Urothelium cell line (cell line): ENCODE measurements around the gene TTC32.
A peak's percentile ranks its signal among the peaks of the same experiment; 100 is the strongest.
"Not testable (repeated sequence)": the region's sequence is repeated elsewhere in the genome, so short reads cannot be mapped to it uniquely, and the experiment has no call there.

Source experiments
- DNase-seq: peaks from one replicate; pipeline ENCODE4 v3.0.0; 2011; ENCODE audit warnings: low spot score, mixed read lengths
- FAIRE-seq: peaks from 2 replicates; lab custom pipeline; 2011; peaks lifted over from hg19 to GRCh38; lab: Jason Lieb, UNC

The TTC32 gene

GRCh38 chr2:19901442-19902215, at the start of gene TTC32:
TSS of gene TTC32 (minus strand) at chr2:19901983. CDS start at chr2:19901854, 129 bp downstream.
- FAIRE-seq: peak; percentile 98

GRCh38 chr2:19949071-19949470, 47.3 kb upstream of the TTC32 start:
- no peak for FAIRE-seq
- no peak for DNase-seq

More at GRCh38 chr2:19901442-19902215, at the start of gene TTC32:
- peak; percentile 98 for DNase-seq

DNA sequence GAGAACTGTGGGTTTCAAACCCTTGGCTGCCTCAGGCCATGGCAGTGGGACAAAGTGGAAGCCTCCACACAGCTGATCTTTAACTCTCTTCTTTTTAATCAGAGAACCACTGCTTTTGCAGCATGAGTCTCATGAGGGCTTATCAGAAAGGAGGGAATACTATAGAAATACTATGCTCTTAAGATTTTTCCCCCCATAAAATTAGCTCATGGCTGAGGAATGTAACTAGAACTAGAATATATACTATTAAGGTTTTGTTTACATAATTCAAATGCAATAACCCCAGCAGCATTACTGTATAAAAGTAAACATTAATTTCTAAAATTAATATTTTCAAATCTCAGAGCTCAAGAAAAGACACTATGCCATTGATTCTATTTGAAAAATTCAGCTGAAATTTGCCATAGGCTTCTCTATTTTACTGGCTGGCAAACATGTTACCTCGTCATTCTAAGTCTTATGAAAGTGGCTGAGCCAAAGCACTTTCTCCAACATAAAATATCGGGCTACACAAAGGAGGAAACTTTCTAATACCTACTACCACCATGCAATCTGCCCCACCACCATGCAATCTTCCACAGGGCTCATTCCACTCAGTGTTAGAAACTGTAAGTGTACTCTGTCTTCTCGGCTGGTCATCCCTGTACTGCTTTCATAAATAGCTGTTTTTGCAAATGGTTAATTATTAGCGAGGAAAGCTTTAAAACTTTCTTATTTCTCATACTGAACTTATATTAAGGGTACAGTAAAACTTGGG, 45.6 kb upstream of the TTC32 start:
- no peak for FAIRE-seq

DNA sequence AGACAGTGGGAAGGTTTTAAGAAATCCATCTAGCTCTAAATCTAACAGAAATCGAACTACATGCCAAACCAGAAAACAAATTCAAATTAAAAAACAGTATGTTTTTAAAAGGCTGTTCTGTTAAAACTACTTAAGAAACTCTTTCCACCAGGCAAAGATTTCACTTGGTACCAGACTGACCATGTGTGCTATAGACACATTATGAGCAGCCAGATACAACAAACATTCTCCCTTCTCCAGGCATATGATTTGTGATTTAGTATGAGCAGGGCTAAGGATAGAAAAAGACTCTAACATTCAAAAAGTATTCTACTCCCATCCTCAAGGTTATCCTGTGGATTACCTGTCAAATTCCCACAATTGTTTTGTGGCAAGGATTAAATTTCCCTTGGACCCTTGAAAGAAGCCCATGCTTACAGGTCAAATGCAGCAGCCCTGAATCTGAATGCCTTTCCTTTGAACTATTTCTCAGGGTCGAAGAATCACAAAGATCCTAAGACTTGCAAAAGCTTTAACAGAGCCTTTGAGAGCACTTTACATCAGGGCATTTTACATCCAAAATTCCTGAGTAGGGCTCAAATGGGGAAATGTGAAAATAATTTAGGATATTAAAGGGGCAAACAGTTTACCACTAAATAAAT, 42.5 kb upstream of the TTC32 start:
- no peak for DNase-seq
- FAIRE-seq: no peak

More for the DNA sequence above, 45.6 kb upstream of the TTC32 start:
- DNase-seq: no peak

- no peak for FAIRE-seq
- DNase-seq: no peak
These were observed 41.4 kb upstream of the TTC32 start for GRCh38 chr2:19943189-19943588.

DNA sequence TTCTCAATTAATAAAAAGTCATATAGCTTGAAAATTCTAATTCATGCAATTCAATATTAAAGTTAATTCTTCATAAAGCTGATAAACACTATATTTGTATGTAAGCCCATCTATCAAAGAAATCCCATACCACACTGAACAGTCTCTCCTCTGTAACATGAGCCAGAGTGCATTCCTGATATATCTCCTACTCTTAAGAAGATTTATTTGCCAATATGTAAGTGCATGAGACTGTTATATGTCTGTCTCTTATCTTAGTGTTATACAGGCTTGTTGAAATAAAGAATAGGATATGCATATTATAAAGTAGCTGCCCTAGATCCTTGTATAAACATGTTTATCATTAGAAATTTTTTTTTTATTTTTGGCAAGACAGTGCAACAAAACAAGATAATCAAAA, 40.4 kb upstream of the TTC32 start:
- FAIRE-seq (no peak), DNase-seq (no peak)

DNA sequence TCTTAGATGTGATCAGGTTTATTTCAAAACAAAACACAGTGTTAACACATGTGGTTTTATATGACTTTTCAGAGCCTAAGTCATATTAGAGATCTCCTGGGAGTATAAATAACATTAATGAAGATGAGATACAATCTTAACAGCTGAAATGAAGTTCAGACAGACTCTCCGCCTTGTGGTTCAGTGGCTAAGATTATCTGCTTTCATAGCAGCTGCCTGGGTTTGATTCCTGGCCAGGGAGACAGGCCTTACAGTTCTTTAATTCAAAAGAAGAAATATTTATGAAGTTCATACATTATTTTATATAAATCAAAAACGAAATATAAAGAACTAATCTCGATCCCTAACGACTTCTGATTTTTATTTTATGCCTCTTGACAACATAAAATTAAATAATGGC, 35.2 kb upstream of the TTC32 start:
- DNase-seq (no peak), FAIRE-seq (no peak)

DNA sequence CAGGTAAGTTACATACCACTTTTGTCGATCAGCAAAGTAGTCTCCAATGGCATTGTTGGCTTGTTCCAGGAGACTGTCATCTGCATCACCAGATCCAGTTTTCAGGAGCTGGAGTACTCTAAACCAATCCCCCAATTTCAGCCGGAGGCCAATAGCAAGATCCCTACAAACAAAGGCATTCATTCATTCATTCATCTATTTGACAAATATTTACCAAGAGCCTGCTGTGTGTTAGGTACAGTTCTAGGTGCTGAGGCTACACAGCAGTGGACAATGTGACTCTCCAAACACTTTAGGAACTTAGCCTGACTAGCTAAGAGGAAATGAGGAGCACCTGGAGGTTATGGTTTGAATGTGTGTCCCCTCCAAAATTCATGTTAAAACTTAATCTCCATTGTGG, 34.4 kb upstream of the TTC32 start:
- no peak for FAIRE-seq

GRCh38 chr2:19933351-19933981, 31.7 kb upstream of the TTC32 start:
- DNase-seq (peak; percentile 23), FAIRE-seq (no peak)

More for the DNA sequence above, 34.4 kb upstream of the TTC32 start:
- DNase-seq: no peak

GRCh38 chr2:19932928-19933327, 31.1 kb upstream of the TTC32 start:
- FAIRE-seq (no peak), DNase-seq (no peak)

DNA sequence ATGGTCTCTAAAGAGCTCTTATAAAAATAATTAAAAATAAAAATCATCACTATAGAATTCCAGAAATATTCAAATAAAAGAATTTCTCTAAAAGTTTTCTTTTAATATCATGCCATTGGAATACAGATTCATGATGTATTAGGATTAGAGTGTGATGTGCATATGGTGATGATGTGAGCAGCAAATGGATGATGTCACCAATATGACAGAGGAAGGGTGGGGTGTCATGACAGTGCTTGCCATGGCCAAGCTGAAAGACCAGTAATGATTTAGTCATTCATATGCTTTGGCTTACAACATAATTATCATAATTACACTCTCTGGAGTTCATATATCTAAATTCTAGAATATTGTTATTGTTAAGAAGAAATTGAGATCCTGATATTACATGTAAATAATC, 27.4 kb upstream of the TTC32 start:
- FAIRE-seq (no peak), DNase-seq (no peak)

DNA sequence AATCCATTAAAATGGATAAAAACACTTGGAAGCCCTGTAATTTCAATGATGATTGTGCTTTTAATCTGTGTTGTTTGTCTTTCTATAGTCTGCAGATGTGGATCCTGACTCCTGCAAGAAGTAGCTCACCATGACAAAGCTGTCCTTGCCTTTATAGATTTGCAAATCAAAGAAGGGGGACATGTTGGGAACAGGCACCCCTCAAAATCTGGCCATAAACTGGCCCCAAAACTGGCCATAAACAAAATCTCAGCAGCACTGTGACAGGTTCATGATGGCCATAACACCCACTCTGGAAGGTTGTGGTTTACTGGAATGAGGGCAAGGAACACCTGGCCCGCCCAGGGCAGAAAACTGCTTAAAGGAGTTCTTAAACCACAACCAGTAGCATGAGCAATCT, 26.0 kb upstream of the TTC32 start:
- not testable (repeated sequence) for FAIRE-seq, DNase-seq

GRCh38 chr2:19924526-19924925, 22.7 kb upstream of the TTC32 start:
- FAIRE-seq: not testable (repeated sequence)

DNA sequence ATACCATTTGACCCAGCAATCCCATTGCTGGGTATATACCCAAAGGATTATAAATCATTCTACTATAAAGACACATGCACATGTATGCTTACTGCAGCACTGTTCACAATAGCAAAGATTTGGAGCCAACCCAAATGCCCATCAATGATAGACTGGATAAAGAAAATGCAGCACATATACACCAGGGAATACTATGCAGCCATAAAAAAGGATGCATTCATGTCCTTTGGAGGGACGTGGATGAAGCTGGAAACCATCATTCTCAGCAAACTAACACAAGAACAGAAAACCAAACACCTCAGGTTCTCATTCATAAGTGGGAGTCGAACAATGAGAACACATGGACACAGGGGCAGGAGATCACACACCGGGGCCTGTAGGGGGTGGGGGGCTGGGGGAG, 20.4 kb upstream of the TTC32 start:
- FAIRE-seq, DNase-seq: not testable (repeated sequence)

More at GRCh38 chr2:19924526-19924925, 22.7 kb upstream of the TTC32 start:
- DNase-seq: not testable (repeated sequence)

DNA sequence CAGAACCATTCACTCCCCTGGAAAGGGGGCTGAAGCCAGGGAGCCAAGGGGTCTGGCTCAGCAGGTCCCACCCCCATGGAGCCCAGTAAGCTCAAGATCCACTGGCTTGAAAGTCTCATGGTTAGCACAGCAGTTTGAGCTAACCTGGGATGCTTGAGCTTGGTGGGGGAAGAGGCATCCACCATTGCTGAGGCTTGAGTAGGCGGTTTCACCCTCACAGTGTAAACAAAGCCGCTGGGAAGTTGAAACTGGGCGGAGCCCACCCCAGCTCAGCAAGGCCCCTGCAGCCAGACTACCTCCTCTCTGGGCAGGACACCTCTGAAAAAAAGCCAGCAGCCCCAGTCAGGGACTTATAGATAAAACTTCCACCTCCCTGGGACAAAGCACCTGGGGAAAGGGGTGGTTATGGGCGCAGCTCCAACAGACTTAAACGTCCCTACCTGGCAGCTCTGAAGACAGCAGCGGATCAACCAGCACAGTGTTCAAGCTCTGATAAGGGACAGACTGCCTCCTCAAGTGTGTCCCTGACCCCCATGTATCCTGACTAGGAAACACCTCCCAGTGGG, 14.7 kb upstream of the TTC32 start:
- DNase-seq (no peak), FAIRE-seq (no peak)

DNA sequence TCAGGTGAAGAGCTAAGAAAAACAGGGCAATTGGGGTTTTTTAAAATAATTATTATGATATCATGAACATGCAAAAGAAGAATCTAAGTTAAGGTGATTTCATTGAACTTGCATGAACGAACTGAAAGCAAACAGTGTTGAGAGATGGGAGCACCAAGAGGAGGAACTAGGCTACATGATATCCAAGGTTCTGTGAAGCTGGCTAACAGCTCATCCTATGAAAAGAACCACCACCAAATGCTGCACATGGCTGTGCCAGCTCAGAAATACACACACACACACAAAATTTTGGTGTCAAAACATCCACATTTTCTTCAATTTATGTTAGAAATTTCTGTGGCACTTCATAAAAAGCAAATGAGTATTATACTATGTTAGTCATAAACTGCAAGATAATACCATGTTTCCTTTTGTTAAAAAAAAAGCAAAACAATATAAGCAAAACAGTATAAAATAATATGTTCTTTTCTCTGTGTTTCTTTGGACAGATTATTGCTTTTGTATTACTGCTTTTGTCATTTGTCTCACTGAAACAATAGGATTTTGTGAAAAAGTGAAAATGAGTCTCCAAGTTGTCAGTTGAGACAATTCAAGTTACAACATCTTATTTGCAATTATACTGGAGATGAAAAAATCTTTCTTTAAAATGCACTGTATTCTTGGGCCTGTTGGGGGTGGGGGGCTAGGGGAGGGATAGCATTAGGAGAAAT, 12.6 kb upstream of the TTC32 start:
- FAIRE-seq: no peak
- no peak for DNase-seq

GRCh38 chr2:19911808-19912509, 10.2 kb upstream of the TTC32 start:
- FAIRE-seq (peak; percentile 90), DNase-seq (peak; percentile 64)

- DNase-seq: no peak
- FAIRE-seq: no peak
These were observed 495 bp upstream of the TTC32 start for GRCh38 chr2:19902216-19902740.

DNA sequence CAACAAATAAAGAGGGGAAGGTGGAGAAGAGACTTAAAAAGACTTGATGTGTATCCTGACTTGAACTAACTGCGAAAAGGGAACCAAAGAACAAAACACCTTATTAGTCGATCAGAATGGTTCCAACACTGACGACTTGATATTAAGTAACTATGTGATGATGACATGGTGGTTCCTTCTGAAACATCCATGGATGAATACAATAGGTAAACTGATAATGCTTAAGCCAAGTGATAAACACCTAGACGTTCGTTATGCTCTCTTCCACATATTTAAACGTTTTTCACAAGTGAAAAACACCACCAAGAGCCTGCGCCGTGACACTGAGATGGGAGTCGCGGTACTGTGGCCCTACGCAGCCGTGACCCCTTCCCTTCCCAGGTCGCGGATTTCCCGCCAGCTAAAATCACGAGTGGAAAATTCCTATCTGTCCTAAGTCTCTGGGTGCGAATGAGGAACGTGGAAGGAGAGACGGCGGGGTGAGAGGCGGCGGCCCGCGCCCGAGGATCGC, 797 bp downstream of the TTC32 start:
- DNase-seq (no peak), FAIRE-seq (no peak)
